Activated naive CD8-positive, alpha-beta T cell treated with anti-CD3 and anti-CD28 coated beads for 36 hours (primary cell): Measurements from ENCODE around the gene EIF4G3. TPM values are rescaled to one million over a fixed set of nuclear protein-coding genes. Genes with fewer than 3 reads are reported as not detected.

ENCODE experiments used
- DNase-seq: peaks from one replicate; pipeline ENCODE4 v3.0.0; 2021
- H3K27ac Mint-ChIP-seq: one replicate; pipeline ENCODE4 v1.8.0; 2022; ENCODE audit warnings: mild to moderate bottlenecking, moderate library complexity, mixed read lengths
- H3K27me3 Mint-ChIP-seq: one replicate; pipeline ENCODE4 v1.8.0; 2022; ENCODE audit warnings: mild to moderate bottlenecking, mixed read lengths
- H3K36me3 Mint-ChIP-seq: one replicate; pipeline ENCODE4 v1.8.0; 2021; ENCODE audit warnings: mild to moderate bottlenecking, mixed read lengths
- H3K4me1 Mint-ChIP-seq: one replicate; pipeline ENCODE4 v1.8.0; 2021; ENCODE audit warnings: mixed read lengths
- H3K4me3 Mint-ChIP-seq: one replicate; pipeline ENCODE4 v1.8.0; 2022; ENCODE audit warnings: mild to moderate bottlenecking, moderate library complexity, mixed read lengths
- H3K9me3 Mint-ChIP-seq: one replicate; pipeline ENCODE4 v1.8.0; 2022; ENCODE audit warnings: mixed read lengths
- total RNA-seq, 2 experiments: library from RNA; stranded (reverse); gene quantifications; one replicate each; pipeline ENCODE4 v1.2.3, GENCODE V29; 2021

EIF4G3 gene
- total RNA-seq, 2 experiments from 2014 or later = 51.1 to 55.9 TPM

DNA sequence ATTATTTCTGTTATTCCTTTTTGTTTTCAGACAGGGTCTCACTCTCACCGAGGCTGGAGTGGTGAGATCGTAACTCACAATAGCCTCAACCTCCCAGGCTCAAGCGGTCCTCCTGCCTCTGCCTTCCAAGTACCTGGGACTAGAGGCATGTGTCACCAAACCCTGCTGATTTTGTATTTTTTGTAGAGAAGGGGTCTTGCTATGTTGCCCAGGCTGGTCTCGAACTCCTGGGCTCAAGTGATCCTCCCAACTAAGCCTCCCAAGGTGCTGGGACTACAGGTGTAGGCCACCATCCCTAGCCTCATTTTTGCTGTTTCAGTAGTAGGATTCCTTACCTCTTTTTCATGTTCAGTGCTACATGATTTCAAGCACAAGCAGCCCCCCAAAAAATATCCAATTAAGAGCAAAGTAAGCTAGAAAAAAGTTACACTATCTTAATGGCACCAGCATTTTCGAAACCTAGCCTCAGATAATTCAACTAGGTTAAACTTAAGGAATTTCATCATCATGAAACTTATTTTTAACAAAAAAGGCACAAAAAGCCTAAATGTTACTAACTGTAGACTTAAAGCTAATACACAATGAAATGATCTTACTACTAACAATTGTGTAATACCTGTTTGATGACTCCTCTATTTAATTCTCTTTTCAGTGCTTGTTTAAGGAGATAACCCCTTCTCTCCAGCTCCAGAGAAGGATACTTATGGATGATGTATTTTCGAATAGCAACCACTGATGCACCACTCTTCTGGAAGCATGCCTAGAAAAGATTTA lies 406.2 kb downstream of the EIF4G3 start:
- Mint-ChIP-seq H3K4me3 (no peak overlapping the region), H3K4me1 (no peaks in the 10 kb centered on the region), H3K27me3 (no peaks in the 10 kb centered on the region), H3K27ac (no peak overlapping the region), H3K36me3 (peaks cover 20% of the 10 kb centered on the region), H3K9me3 (no peaks in the 10 kb centered on the region)
- no peak for DNase-seq

DNA sequence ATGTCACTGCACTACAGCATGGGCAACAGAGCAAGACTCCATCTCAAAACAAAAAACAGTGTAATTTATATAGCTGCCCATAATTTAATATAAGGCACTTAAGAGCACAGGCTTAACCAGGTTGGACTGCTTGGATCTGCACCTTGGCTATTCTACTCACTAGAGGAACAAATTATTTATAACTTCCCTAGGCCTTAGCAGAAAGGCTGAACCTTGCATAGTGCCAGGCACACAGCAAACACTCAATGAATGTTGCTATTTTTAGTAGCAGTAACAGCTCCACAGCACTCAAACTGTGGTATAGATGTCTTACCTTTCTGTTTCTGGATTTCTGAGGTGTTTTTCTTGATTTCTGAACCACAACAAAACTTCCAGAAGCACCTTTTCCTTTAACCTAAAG lies 409.4 kb downstream of the EIF4G3 start:
- Mint-ChIP-seq H3K27me3 (no peaks in the 10 kb centered on the region), H3K36me3 (peaks cover 25% of the 10 kb centered on the region), H3K9me3 (no peaks in the 10 kb centered on the region), H3K4me3 (no peak overlapping the region), H3K27ac (no peak overlapping the region), H3K4me1 (no peaks in the 10 kb centered on the region)
- no peak for DNase-seq

DNA sequence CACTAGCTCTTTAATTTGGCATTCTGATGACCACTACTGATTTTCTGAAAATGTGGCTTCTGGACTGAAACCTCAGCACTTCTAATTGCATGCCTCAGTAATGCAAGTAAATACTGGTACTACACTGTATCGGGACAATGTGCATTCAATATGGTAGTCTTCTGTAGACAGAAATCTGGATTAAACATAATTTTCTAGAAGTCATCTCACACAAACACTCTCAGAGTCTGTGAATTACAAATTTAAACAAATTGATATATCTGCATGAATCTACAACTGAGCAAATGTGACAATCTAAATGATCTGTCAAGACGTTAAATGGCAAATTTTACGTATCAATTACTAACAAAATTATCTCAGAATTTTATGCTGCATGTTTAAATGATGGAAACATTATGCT lies 413.3 kb downstream of the EIF4G3 start:
- H3K27ac Mint-ChIP-seq = no peak overlapping the region
- no peaks in the 10 kb centered on the region for H3K9me3 Mint-ChIP-seq
- peaks cover 34% of the 10 kb centered on the region for H3K36me3 Mint-ChIP-seq
- no peaks in the 10 kb centered on the region for H3K4me1 Mint-ChIP-seq
- H3K27me3 Mint-ChIP-seq = no peaks in the 10 kb centered on the region
- H3K4me3 Mint-ChIP-seq = no peak overlapping the region
- no peak for DNase-seq

DNA sequence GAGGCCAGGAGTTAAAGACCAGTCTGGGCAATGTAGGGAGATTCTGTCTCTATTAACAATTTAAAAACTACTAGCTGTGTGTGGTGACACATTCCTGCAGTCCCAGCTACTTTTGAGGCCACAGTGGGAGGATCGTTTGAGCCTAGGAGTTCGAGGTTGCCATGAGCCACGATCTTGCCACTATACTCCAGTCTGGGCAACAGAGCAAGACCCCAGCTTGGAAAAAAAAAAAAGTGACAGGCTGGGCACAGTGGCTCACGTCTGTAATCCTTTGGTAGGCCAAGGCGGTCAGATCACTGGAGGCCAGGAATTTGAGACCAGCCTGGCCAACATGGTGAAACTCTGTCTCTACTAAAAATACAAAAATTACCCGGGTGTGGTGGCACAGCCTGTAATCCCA lies 416.4 kb downstream of the EIF4G3 start:
- no peaks in the 10 kb centered on the region for H3K9me3 Mint-ChIP-seq
- no peak overlapping the region for H3K27ac Mint-ChIP-seq
- H3K4me3 Mint-ChIP-seq = no peak overlapping the region
- H3K4me1 Mint-ChIP-seq = no peaks in the 10 kb centered on the region
- DNase-seq = no peak
- H3K27me3 Mint-ChIP-seq = no peaks in the 10 kb centered on the region
- H3K36me3 Mint-ChIP-seq = peaks cover 36% of the 10 kb centered on the region

Other genes starting within 250 kb of the EIF4G3 start
- gene ECE1, start 113.6 kb upstream of the EIF4G3 start, total RNA-seq = 100 to 1,000 TPM in 1 of 2 experiments, 10 to 100 TPM in 1; 95.6 to 101 TPM